ENCODE results near the gene ANK2.

DNA sequence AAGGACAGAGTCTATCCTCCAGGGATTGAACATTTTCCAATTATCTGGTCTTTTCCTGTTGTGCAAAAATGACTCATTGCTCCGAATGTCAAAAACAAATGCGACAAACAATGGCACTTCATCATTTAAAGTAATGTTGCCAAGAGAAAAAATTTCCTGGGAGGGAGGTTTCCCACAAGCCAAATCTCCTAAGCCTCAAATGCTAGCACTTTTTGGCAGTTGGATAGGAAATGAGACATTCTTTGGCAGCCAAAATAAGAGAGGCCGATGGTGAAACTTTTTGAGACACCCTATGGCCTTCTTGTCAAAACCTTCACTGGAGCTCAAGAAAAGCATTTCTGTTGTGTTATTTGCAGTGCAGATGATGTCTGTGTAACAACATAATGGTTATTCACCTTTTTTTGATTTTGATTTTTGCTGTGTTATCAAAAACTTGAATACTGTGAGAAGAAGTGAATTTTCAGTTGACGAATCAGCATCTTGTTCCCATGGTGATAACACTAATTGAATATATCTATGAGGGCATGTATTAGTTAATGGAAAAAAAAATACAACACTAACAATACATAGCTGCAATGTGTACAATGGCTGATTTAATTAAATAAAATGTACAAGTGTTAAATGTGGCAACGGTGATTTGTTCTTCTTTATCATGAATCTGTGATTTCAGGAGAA is 333.8 kb downstream of the ANK2 start:
- TF ChIP-seq, protein P1, sequence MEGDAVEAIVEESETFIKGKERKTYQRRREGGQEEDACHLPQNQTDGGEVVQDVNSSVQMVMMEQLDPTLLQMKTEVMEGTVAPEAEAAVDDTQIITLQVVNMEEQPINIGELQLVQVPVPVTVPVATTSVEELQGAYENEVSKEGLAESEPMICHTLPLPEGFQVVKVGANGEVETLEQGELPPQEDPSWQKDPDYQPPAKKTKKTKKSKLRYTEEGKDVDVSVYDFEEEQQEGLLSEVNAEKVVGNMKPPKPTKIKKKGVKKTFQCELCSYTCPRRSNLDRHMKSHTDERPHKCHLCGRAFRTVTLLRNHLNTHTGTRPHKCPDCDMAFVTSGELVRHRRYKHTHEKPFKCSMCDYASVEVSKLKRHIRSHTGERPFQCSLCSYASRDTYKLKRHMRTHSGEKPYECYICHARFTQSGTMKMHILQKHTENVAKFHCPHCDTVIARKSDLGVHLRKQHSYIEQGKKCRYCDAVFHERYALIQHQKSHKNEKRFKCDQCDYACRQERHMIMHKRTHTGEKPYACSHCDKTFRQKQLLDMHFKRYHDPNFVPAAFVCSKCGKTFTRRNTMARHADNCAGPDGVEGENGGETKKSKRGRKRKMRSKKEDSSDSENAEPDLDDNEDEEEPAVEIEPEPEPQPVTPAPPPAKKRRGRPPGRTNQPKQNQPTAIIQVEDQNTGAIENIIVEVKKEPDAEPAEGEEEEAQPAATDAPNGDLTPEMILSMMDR (IDR thresholded peaks at IDR 0.05 in 4 of 5, conservative IDR thresholded peaks at IDR 0.05 in 1 of 5): no peak
- no peak for TF ChIP-seq POLR2A (IDR thresholded peaks at IDR 0.05)
